Stimulated activated CD4-positive, alpha-beta T cell treated with anti-CD3 and anti-CD28 coated beads, Interleukin-15, amount 100 ng/mL, for 24 hours (primary cell): ENCODE data around the gene TMEM63C.

ENCODE experiments used
- DNase-seq: peaks from one replicate; pipeline ENCODE4 v3.0.0-alpha.2; 2020

TMEM63C gene

GRCh38 chr14:77199590-77199989 is 18.0 kb downstream of the TMEM63C start:
- no peak for DNase-seq

- no peak for DNase-seq
Measured at GRCh38 chr14:77200406-77200985, 18.9 kb downstream of the TMEM63C start.

- DNase-seq: no peak
Measured at GRCh38 chr14:77201696-77202095, 20.1 kb downstream of the TMEM63C start.

- no peak for DNase-seq
Measured at GRCh38 chr14:77203611-77204458, 22.2 kb downstream of the TMEM63C start.

- DNase-seq: no peak
Measured at GRCh38 chr14:77204459-77204771, 22.8 kb downstream of the TMEM63C start.

GRCh38 chr14:77204907-77205306 is 23.3 kb downstream of the TMEM63C start:
- DNase-seq: no peak

GRCh38 chr14:77205566-77205965 is 24.0 kb downstream of the TMEM63C start:
- DNase-seq: no peak

GRCh38 chr14:77206261-77206824 is 24.7 kb downstream of the TMEM63C start:
- no peak for DNase-seq

GRCh38 chr14:77206877-77207389 is 25.3 kb downstream of the TMEM63C start:
- DNase-seq: no peak

- DNase-seq: peak; percentile 63
Measured at GRCh38 chr14:77208291-77208978, 26.8 kb downstream of the TMEM63C start.

- no peak for DNase-seq
Measured at GRCh38 chr14:77208979-77209318, 27.4 kb downstream of the TMEM63C start.

- DNase-seq: no peak
Measured at GRCh38 chr14:77212097-77212870, 30.7 kb downstream of the TMEM63C start.

GRCh38 chr14:77212943-77213678 is 31.5 kb downstream of the TMEM63C start:
- DNase-seq: peak; percentile 60

- DNase-seq: no peak
Measured at GRCh38 chr14:77213679-77214016, 32.0 kb downstream of the TMEM63C start.

- no peak for DNase-seq
Measured at GRCh38 chr14:77214216-77214615, 32.6 kb downstream of the TMEM63C start.

GRCh38 chr14:77217551-77217950 is 36.0 kb downstream of the TMEM63C start:
- DNase-seq: no peak

GRCh38 chr14:77219591-77219990 is 38.0 kb downstream of the TMEM63C start:
- DNase-seq: no peak

GRCh38 chr14:77220246-77221017 is 38.8 kb downstream of the TMEM63C start:
- peak; percentile 5 for DNase-seq

GRCh38 chr14:77221241-77221871 is 39.8 kb downstream of the TMEM63C start:
- DNase-seq: no peak

GRCh38 chr14:77222546-77223225 is 41.1 kb downstream of the TMEM63C start:
- DNase-seq: no peak
